ENCODE measurements around the gene EYA3. TPM values are rescaled to one million over a fixed set of nuclear protein-coding genes. Genes with fewer than 3 reads are reported as not detected.

Gene EYA3
- total RNA-seq, 1 donor from 2014 or later = 15.7 TPM

- H3K36me3 Mint-ChIP-seq (ENCODE audit: low read depth) = no peaks in the 10 kb centered on the region
- no peak for DNase-seq (ENCODE audit: low spot score)
- no peak overlapping the region for H3K27ac Mint-ChIP-seq (ENCODE audit: unreplicated experiment)
- no peak for TF ChIP-seq CTCF (IDR thresholded peaks at IDR 0.05)
- H3K27me3 Mint-ChIP-seq (ENCODE audit: low read depth) = peaks cover 12% of the 10 kb centered on the region
- H3K9me3 Mint-ChIP-seq (ENCODE audit: low read depth) = no peaks in the 10 kb centered on the region
- H3K4me1 Mint-ChIP-seq (ENCODE audit: low read depth) = peaks cover 13% of the 10 kb centered on the region
- H3K4me3 Mint-ChIP-seq (ENCODE audit: unreplicated experiment) = no peak overlapping the region
These were observed 157.2 kb downstream of the EYA3 start for GRCh38 chr1:27931184-27931583.

- H3K27me3 Mint-ChIP-seq (ENCODE audit: low read depth) = no peaks in the 10 kb centered on the region
These were observed 160.0 kb downstream of the EYA3 start for GRCh38 chr1:27928216-27928954.

DNA sequence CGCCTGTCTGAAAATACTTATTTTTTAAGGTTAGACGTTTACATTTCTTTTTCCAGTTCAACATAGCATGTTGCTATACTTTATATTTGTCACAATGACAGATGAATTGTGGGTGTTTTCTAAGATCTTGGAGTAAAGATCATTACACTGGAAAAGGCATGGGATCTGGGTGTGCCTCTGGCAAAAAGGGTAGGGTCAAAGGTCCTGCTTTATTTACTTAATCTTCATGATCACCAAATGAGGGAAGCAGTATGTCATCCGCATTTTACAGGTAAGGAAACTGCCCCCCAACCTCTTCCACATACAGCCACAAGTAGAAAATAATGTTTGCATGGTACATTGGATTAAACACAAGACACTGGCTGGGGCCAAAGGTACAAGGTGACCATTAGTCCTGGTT lies 166.1 kb downstream of the EYA3 start:
- Mint-ChIP-seq H3K27me3 (ENCODE audit: low read depth) (peaks cover 9% of the 10 kb centered on the region), H3K4me3 (ENCODE audit: unreplicated experiment) (no peak overlapping the region), H3K27ac (ENCODE audit: unreplicated experiment) (no peak overlapping the region), H3K36me3 (ENCODE audit: low read depth) (no peaks in the 10 kb centered on the region), H3K9me3 (ENCODE audit: low read depth) (no peaks in the 10 kb centered on the region), H3K4me1 (ENCODE audit: low read depth) (no peaks in the 10 kb centered on the region)
- no peak for DNase-seq (ENCODE audit: low spot score)
- TF ChIP-seq CTCF (IDR thresholded peaks at IDR 0.05) = no peak

More at GRCh38 chr1:27928216-27928954, 160.0 kb downstream of the EYA3 start:
- TF ChIP-seq CTCF (IDR thresholded peaks at IDR 0.05) = no peak
- no peak for DNase-seq (ENCODE audit: low spot score)
- H3K9me3 Mint-ChIP-seq (ENCODE audit: low read depth) = no peaks in the 10 kb centered on the region
- H3K36me3 Mint-ChIP-seq (ENCODE audit: low read depth) = no peaks in the 10 kb centered on the region
- no peaks in the 10 kb centered on the region for H3K4me1 Mint-ChIP-seq (ENCODE audit: low read depth)
- no peak overlapping the region for H3K4me3 Mint-ChIP-seq (ENCODE audit: unreplicated experiment)
- no peak overlapping the region for H3K27ac Mint-ChIP-seq (ENCODE audit: unreplicated experiment)

Other genes with a start within 250 kb of the EYA3 start
- 1.2 to 3.9 TPM (median 1.6 TPM) in 3 replicates for gene THEMIS2, start 216.1 kb downstream of the EYA3 start, total RNA-seq
- gene RPA2, start 174.0 kb downstream of the EYA3 start, total RNA-seq = 15.1 to 24.8 TPM (median 15.5 TPM) in 3 replicates
- gene SMPDL3B, start 153.6 kb downstream of the EYA3 start, total RNA-seq = 0.15 to 0.21 TPM in 2 of 3 replicates, not detected in the other
- gene XKR8, start 128.6 kb downstream of the EYA3 start, total RNA-seq = 3.5 to 9.9 TPM (median 7.8 TPM) in 3 replicates
- 0.07 to 0.10 TPM in 2 of 3 replicates, not detected in the other for gene PTAFR, start 88.1 kb upstream of the EYA3 start, total RNA-seq
- gene DNAJC8, start 144.4 kb upstream of the EYA3 start, total RNA-seq = 69.2 to 85.6 TPM (median 72.8 TPM) in 3 replicates
- gene ATP5IF1, start 147.5 kb upstream of the EYA3 start, total RNA-seq = 125 to 175 TPM (median 137 TPM) in 3 replicates
- 11.6 to 56.2 TPM (median 54.7 TPM) in 3 replicates for gene SESN2, start 170.9 kb upstream of the EYA3 start, total RNA-seq
- gene MED18, start 240.4 kb upstream of the EYA3 start, total RNA-seq = 10.9 to 12.2 TPM (median 11.3 TPM) in 3 replicates